ENCODE measurements around the gene VSTM5. TPM values are rescaled to one million over a fixed set of nuclear protein-coding genes. Genes with fewer than 3 reads are reported as not detected.

Gene VSTM5, protein sequence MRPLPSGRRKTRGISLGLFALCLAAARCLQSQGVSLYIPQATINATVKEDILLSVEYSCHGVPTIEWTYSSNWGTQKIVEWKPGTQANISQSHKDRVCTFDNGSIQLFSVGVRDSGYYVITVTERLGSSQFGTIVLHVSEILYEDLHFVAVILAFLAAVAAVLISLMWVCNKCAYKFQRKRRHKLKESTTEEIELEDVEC
- total RNA-seq: under 0.01 TPM in 1 of 2 replicates, not detected in the other

DNA sequence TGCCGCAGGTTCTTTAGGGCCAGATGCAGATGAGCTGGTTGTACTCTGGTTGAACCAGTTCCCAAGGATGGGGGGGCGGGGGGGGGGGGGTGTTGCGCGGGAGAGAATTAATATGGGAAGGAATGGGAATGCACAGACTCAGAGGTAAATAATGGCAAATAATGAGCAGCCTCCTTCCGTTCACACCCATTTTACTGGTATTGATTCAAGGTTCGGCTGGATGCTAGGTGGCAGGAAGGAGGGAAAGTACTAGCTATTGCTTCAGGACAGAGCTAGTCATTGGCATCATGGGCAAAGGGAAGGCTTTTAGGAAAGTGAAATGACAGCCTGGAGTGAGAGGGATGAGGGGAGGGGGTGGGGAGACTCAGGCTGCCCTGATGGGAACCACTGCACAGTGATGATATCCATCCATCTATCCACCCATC lies at the start of gene VSTM5:
TSS of gene VSTM5 (minus strand) at position 25 of the 425 bp plus-strand sequence. CDS start 116 bp downstream, outside the sequence.

DNA sequence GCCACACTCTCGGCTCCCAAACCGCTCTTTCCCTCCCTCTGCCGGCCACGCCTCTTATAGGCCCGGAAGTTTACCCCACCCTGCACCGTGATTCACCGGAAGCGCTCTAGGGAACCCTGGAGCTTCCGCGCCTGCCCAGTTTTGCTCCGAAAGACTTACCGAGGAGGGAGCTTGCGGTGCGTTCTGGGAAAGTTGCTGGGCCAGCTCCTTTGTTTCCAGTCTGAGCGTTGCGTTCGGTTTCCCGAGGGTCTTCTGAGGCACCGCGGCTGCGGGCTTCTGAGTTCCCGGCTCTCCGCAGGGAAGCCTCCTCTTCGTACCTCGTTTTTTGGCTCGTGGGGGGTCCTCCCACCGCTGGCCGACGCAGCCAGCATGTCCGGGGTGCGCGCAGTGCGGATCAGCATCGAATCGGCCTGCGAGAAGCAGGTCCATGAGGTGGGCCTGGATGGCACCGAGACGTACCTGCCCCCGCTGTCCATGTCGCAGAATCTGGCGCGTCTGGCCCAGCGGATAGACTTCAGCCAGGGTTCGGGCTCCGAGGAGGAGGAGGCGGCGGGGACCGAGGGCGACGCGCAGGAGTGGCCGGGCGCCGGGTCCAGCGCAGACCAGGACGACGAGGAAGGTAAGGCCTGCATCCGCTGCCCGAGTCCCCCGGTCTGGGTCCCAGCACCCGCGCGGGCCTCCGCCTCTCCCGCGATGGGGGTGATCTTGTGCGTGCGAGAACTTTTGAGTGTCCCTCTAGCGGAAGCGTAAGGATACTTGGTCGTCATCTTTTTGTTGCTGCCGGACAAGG lies 66.1 kb downstream of the VSTM5 start, which contains the start of gene MED17:
TSS of gene MED17 (plus strand) at position 138 of the 790 bp plus-strand sequence. CDS start at position 370, 232 bp downstream.

Other genes with a start within 250 kb of the VSTM5 start
- gene CEP295, start 188.9 kb downstream of the VSTM5 start, total RNA-seq: 19.2 and 20.6 TPM in 2 replicates
- gene TAF1D, start 109.1 kb downstream of the VSTM5 start, total RNA-seq: 164 and 316 TPM in 2 replicates
- gene C11orf54, start 108.9 kb downstream of the VSTM5 start, total RNA-seq: 11.3 and 23.7 TPM in 2 replicates
- 24.5 and 35.1 TPM in 2 replicates for gene MED17, start 66.3 kb downstream of the VSTM5 start, total RNA-seq
- under 0.01 TPM in 1 of 2 replicates, not detected in the other for gene HEPHL1, start 170.7 kb upstream of the VSTM5 start, total RNA-seq